Measurements from ENCODE around the gene CDCA7. TPM values are rescaled to one million over a fixed set of nuclear protein-coding genes. Genes with fewer than 3 reads are reported as not detected.
A peak's percentile ranks its signal among the peaks of the same experiment; 100 is the strongest.
"Not testable (repeated sequence)": the region's sequence is repeated elsewhere in the genome, so short reads cannot be mapped to it uniquely, and the experiment has no call there.

The CDCA7 gene
- polyA plus RNA-seq (2011; rRNA removed) (11.4 and 13.9 TPM in 2 replicates), polyA minus RNA-seq (2011; rRNA and poly(A)+ RNA removed) (8.6 and 9.7 TPM in 2 replicates)

DNA sequence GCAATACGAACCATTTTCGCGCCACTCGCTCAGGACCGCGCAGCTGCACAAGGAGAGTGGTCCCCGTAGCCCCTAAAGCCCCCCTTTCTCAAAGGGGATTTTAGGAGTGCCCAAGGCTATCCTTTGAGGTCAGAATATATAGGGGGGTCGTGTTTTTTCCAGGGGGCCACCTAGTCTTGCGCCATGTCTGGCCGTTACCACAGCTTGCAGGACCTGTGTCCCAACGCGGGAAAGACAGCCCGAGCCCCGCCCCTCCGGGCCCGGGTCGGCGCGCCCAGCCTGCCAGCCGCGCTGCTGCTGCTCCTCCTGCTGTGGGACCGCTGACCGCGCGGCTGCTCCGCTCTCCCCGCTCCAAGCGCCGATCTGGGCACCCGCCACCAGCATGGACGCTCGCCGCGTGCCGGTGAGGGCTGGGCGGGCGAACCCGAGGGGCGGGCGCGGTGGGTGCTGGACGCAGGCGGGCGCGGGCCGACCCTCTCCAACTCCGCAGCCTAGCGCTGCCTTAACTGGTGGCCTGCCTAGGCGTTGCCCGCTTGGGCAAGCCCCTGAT is at the start of gene CDCA7:
TSS of gene CDCA7 (plus strand) at position 291 of the 550 bp plus-strand sequence. CDS start at position 383, 92 bp downstream.
- ChIA-PET POLR2A (no interaction called here), CTCF (no interaction called here)
- no peak for DNase-seq (ENCODE audit: low read depth, low spot score)
- H3K9me3 ChIP-seq (ENCODE audit: control insufficient read depth, insufficient read depth, low read length): no peaks in the 10 kb centered on the region
- peak within 1 kb of the TSS; percentile 84 for H3K4me3 ChIP-seq (ENCODE audit: low read depth, low read length)
- TF ChIP-seq, protein P1, sequence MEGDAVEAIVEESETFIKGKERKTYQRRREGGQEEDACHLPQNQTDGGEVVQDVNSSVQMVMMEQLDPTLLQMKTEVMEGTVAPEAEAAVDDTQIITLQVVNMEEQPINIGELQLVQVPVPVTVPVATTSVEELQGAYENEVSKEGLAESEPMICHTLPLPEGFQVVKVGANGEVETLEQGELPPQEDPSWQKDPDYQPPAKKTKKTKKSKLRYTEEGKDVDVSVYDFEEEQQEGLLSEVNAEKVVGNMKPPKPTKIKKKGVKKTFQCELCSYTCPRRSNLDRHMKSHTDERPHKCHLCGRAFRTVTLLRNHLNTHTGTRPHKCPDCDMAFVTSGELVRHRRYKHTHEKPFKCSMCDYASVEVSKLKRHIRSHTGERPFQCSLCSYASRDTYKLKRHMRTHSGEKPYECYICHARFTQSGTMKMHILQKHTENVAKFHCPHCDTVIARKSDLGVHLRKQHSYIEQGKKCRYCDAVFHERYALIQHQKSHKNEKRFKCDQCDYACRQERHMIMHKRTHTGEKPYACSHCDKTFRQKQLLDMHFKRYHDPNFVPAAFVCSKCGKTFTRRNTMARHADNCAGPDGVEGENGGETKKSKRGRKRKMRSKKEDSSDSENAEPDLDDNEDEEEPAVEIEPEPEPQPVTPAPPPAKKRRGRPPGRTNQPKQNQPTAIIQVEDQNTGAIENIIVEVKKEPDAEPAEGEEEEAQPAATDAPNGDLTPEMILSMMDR (IDR thresholded peaks at IDR 0.05; ENCODE audit: low read depth, low read length): no peak
- peak within 1 kb of the TSS; percentile 84 for H3K27ac ChIP-seq (ENCODE audit: low read depth, low read length)
- H3K27me3 ChIP-seq (ENCODE audit: control insufficient read depth, insufficient read depth, low read length): peaks cover 4% of the 10 kb centered on the region

DNA sequence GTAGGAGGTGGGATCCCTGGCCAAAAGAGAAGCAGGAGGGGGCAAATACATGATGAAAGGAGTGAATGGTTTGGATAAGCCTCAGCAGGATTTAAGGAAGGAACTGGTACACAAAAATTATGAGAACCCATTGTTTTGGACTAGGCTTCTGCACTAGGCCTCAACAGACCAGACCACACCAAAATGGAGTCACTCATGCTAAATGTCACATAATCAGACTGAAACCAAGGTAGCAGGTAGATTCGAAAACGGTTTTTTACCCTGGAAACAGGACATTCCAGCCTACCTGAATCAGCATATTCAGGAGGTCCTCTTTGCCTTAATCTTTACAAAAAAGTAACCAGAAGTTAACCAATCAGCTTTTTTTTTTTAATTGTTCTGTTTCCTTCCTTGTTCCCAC is 49.4 kb upstream of the CDCA7 start:
- H3K4me3 ChIP-seq (ENCODE audit: low read depth, low read length): no peak overlapping the region
- H3K27ac ChIP-seq (ENCODE audit: low read depth, low read length): no peak overlapping the region
- DNase-seq (ENCODE audit: low read depth, low spot score): no peak
- ChIA-PET POLR2A (no interaction called here), CTCF (no interaction called here)
- peaks cover 3% of the 10 kb centered on the region; the same call in 1 of the 2 replicates for H3K9me3 ChIP-seq (ENCODE audit: control insufficient read depth, insufficient read depth, low read length)
- TF ChIP-seq, protein P1 (IDR thresholded peaks at IDR 0.05; ENCODE audit: low read depth, low read length): no peak
- H3K27me3 ChIP-seq (ENCODE audit: control insufficient read depth, insufficient read depth, low read length): peaks cover 2% of the 10 kb centered on the region

DNA sequence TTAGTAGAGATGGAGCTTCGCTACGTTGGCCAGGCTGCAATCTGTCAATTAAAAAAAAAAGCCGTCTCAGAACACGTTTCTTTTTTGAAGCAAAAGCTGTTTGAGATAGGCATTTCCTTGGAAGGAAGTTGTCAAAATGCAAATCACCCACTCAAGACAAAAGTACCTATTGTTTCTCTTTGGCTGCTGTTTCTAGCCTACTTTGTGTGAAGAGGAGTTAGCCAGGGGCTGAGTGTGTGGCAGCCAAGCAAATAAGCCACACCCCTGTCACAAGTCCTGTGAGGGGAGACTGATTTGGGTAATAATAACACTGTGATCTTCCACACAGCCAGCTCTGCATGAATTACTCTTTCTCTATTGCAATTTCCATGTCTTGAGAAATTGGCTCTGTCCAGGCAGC is 47.4 kb upstream of the CDCA7 start:
- Histone ChIP-seq H3K27me3 (ENCODE audit: control insufficient read depth, insufficient read depth, low read length) (peaks cover 2% of the 10 kb centered on the region), H3K4me3 (ENCODE audit: low read depth, low read length) (no peak overlapping the region), H3K27ac (ENCODE audit: low read depth, low read length) (no peak overlapping the region), H3K9me3 (ENCODE audit: control insufficient read depth, insufficient read depth, low read length) (no peaks in the 10 kb centered on the region)
- ChIA-PET POLR2A (no interaction called here), CTCF (no interaction called here)
- TF ChIP-seq, protein P1 (IDR thresholded peaks at IDR 0.05; ENCODE audit: low read depth, low read length): no peak
- DNase-seq (ENCODE audit: low read depth, low spot score): no peak

DNA sequence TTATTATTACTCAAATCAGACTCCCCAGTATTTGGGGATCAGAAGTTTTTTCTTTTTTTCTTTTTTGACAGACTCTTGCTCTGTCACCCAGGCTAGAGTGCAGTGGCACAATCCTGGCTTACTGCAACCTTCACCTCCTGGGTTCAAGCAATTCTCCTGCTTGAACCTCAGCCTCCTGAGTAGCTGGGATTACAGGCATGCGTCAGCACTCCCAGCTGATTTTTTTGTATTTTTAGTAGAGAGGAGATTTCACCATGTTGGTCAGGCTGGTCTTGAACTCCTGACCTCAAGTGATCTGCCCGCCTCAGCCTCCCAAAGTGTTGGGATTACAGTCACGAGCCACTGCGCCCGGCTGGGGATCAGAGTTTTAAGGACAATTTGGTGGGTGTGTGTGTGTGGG is 45.3 kb upstream of the CDCA7 start:
- CTCF ChIA-PET; H3K9me3 ChIP-seq (ENCODE audit: control insufficient read depth, insufficient read depth, low read length); H3K4me3 ChIP-seq (ENCODE audit: low read depth, low read length); POLR2A ChIA-PET; H3K27ac ChIP-seq (ENCODE audit: low read depth, low read length); H3K27me3 ChIP-seq (ENCODE audit: control insufficient read depth, insufficient read depth, low read length); DNase-seq (ENCODE audit: low read depth, low spot score): not testable (repeated sequence)

DNA sequence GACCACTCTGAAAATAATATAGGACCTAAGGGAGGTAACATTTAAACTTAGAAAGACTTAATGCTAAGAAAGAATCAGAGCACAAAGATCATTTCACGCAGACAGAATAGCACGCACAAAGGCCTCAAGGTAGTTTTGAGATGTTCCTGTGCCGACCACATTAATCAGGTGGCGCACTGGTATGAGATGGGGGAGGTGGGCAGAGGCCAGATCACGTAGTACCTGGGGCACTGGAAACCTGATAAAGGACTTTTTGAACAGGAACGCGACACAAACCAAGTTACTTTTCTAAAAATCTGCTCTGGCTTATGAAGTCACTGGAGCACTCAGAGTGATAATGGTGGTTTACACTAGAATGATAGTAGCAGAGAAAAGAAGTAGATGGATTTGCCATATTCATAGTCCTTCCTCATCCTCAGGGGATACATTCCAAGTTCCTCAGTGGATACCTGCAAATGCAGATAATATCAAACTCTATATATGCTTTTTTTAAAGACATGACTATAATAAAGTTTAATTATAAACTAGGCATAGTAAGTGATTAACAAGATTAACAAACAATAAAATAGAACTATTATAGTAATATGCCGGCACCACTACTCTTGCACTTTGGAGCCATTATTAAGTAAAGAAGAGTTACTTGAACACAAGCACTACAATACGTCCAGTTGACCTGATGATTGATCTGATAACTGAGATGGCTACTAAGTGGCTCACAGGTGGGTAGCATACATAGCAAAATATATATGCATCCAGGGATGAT is 42.6 kb upstream of the CDCA7 start:
- H3K27me3 ChIP-seq (ENCODE audit: control insufficient read depth, insufficient read depth, low read length): peaks cover 2% of the 10 kb centered on the region
- TF ChIP-seq, protein P1 (IDR thresholded peaks at IDR 0.05; ENCODE audit: low read depth, low read length): no peak
- no peaks in the 10 kb centered on the region for H3K9me3 ChIP-seq (ENCODE audit: control insufficient read depth, insufficient read depth, low read length)
- no peak overlapping the region for H3K27ac ChIP-seq (ENCODE audit: low read depth, low read length)
- ChIA-PET POLR2A (no interaction called here), CTCF (no interaction called here)
- H3K4me3 ChIP-seq (ENCODE audit: low read depth, low read length): no peak overlapping the region
- DNase-seq (ENCODE audit: low read depth, low spot score): no peak
